ENCODE results near the gene VARS1. TPM values are rescaled to one million over a fixed set of nuclear protein-coding genes. Genes with fewer than 3 reads are reported as not detected.
"Not testable (repeated sequence)": the region's sequence is repeated elsewhere in the genome, so short reads cannot be mapped to it uniquely, and the experiment has no call there.

Gene VARS1
- total RNA-seq, 1 donor from 2014 or later, result 52.6 TPM

DNA sequence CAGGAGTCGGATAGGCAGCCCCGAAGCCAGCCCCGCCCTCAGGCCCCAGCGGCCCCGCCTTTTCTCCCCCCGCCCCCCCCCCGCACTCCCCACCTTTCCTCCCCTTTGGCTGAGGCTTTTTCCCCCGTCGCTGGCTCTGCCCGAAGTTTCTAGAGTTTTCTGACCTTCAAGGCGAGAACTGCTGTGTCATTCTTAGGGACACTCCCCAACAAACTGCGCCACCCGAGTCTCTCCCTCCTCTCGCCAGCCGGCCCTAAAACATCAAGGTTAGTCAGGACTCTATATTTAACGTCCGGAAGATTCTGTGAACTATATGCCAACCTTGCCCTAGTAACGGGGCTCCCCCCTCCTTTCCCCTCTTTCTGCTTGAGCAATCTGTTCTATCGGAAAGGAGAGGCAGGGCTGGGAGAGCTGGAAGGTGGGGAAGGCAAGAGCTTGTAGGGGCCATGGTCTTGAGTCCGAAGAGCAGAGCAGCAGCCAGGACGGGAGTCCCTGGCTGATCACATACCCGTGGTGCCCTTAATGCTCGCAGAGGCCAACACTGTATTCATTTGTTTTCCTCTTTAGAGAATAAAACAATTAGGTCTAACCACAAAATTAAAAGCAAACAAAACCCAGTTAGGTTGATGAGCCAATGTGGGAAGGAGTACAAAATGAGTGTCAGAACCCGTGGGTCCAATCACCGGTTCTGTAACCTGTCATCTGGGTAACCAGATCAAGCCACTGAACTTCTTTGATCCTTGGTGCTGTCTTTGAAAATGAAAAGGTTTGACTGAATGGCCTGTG lies 26.7 kb upstream of the VARS1 start:
- ATAC-seq (peak; percentile 55), DNase-seq (ENCODE audit: low spot score) (peak; percentile 87)

DNA sequence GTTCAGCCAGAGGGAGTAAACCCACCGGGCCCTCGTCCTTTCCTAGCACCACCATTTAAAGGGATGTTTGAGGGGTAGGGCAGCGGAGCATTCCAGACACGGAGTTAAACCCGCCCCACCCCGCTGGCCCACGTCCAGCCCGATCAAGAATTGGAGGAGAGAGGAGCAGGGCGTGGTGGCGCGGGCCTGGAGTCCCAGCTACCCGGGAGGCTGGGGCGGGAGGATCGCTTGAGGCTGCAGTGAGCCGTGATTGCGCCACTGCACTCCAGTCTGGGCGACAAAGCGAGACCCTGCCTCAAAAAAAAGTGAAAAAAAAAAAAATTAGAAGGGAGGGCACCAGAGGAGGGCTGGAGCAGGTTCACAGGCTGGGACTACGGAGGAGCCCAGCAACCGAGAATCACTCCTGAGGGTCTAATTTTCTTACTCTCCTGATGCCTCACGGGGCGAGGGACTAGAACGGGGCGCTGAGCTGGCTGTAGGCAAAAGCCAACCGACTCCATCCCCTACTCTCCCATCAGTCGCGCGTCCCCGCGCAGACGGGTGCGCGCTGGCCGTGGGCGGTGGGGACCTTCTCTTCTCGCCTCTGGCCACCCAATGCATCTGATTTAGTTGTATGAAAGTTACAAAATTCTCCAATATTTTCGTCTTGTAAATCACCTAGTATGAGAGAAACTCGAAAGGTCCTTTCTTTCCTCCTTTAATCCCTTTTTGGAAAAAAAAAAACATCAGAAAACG lies 25.9 kb upstream of the VARS1 start:
- DNase-seq (ENCODE audit: low spot score) (peak; percentile 75), ATAC-seq (peak; percentile 31)

DNA sequence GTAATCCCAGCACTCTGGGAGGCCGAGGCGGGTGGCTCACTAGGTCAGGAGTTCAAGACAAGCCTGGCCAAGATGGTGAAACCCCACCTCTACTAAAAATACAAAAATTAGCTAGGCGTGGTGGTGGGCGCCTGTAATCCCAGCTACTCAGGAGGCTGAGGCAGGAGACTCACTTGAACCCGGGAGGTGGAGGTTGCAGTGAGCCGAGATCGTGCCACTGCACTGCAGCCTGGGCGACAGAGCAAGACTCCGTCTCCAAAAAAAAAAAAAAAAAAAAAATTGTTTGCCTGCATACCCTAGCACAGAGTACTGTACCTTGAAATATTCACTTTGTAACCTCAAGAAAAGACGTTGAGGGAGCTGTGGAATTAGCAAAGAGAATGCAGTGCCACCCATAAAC lies 24.8 kb upstream of the VARS1 start:
- ATAC-seq; DNase-seq (ENCODE audit: low spot score): not testable (repeated sequence)

DNA sequence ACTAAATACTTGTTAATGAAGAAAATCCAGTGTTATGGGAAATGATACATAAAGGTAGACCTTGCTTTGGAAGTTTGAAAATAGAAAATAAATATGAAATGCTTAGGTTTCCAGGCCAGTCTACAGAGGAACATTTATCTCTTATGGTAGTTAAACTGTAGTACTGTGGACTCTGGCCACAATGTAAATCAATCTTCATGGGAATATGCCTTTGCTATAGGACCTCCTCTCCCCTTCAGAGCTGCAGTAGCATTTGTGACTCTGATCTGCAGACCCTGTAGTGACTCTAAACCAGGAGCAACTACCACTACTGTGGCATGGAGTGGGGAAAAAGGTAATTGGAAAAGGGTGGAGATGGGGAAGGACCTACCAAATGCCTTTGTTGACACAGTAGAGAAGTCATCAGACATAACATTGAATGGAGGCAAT lies 24.3 kb upstream of the VARS1 start:
- ATAC-seq (no peak), DNase-seq (ENCODE audit: low spot score) (no peak)

DNA sequence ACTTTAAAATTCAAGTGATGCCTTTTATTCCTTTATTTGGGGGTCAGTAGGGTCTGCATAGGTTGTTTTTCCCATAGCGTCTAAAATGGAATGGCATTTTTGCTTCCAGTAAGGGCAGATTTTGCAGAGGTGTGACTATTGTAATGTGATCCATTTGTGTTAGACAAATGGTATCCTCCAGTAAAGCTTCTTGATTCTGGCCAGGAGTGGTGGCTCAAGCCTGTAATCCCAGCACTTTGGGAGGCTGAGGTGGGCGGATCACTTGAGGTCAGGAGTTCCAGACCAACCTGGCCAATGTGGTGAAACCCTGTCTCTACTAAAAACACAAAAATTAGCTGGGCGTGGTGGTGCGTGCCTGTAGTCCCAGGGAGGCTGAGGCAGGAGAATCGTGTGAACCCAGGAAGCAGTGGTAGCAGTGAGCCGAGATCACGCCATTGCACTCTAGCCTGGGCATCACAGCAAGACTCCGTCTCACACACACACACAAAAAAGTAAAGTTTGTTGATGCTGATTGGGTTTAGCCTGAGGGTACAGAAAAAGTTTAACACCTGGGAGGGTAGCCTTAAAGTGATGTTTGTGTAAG lies 22.5 kb upstream of the VARS1 start:
- peak; percentile 61 for DNase-seq (ENCODE audit: low spot score)
- not testable (repeated sequence) for ATAC-seq

DNA sequence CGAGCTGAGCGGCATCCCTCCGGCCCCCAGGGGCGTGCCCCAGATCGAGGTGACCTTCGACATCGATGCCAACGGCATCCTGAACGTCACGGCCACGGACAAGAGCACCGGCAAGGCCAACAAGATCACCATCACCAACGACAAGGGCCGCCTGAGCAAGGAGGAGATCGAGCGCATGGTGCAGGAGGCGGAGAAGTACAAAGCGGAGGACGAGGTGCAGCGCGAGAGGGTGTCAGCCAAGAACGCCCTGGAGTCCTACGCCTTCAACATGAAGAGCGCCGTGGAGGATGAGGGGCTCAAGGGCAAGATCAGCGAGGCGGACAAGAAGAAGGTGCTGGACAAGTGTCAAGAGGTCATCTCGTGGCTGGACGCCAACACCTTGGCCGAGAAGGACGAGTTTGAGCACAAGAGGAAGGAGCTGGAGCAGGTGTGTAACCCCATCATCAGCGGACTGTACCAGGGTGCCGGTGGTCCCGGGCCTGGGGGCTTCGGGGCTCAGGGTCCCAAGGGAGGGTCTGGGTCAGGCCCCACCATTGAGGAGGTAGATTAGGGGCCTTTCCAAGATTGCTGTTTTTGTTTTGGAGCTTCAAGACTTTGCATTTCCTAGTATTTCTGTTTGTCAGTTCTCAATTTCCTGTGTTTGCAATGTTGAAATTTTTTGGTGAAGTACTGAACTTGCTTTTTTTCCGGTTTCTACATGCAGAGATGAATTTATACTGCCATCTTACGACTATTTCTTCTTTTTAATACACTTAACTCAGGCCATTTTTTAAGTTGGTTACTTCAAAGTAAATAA lies 21.8 kb upstream of the VARS1 start:
- peak; percentile 2 for ATAC-seq

GRCh38 chr6:31815025-31815838 lies 19.7 kb upstream of the VARS1 start, which contains the start of the genes HSPA1A and HSPA1L:
TSS of gene HSPA1A (plus strand) at chr6:31815543. CDS start at chr6:31815757, 214 bp downstream.
TSS of gene HSPA1L (minus strand) at chr6:31815283. CDS start at chr6:31811972, 3,311 bp downstream.
- DNase-seq (ENCODE audit: low spot score) (peak; percentile 98), ATAC-seq (peak; percentile 55)

More for the DNA sequence above, 21.8 kb upstream of the VARS1 start:
- DNase-seq (ENCODE audit: low spot score), result peak; percentile 73

DNA sequence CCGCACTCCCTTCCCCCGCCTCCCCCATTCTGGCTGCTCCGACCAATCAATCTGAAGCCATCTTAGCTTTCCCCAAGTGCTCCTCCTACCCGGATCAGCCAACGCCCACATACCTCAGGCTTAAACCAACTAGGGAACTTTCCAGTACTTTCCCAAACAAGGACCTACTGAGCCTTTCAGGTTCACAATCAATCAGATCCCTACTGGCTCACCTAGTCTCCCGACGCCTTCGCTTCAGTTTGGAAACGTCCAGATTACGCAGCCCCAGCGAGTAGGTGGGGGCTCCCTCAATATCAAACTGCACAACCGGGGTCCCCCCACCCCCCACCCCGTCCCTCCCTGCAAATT lies 19.1 kb upstream of the VARS1 start:
- DNase-seq (ENCODE audit: low spot score) (peak; percentile 95), ATAC-seq (peak; percentile 41)

- ATAC-seq (no peak), DNase-seq (ENCODE audit: low spot score) (no peak)
Observed at GRCh38 chr6:31813465-31813849, 17.9 kb upstream of the VARS1 start.

GRCh38 chr6:31811645-31812044 lies 16.1 kb upstream of the VARS1 start:
- DNase-seq (ENCODE audit: low spot score), result no peak
- no peak for ATAC-seq

DNA sequence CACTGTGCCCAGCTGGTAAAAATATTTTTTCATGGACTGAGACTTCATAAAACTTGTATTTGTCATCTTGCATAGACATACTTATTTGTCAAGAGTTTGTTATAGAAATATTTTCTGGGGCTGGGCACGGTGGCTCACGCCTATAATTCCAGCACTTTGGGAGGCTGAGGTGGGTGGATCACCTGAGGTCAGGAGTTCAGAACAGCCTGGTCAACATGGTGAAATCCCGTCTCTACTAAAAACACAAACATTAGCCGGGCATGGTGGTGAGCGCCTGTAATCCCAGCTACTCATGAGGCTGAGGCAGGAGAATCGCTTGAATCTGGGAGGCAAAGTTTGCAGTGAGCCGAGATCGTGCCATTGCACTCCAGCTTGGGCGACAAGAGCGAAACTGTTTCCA lies 13.0 kb upstream of the VARS1 start:
- not testable (repeated sequence) for DNase-seq (ENCODE audit: low spot score)
- peak; percentile 4 for ATAC-seq

DNA sequence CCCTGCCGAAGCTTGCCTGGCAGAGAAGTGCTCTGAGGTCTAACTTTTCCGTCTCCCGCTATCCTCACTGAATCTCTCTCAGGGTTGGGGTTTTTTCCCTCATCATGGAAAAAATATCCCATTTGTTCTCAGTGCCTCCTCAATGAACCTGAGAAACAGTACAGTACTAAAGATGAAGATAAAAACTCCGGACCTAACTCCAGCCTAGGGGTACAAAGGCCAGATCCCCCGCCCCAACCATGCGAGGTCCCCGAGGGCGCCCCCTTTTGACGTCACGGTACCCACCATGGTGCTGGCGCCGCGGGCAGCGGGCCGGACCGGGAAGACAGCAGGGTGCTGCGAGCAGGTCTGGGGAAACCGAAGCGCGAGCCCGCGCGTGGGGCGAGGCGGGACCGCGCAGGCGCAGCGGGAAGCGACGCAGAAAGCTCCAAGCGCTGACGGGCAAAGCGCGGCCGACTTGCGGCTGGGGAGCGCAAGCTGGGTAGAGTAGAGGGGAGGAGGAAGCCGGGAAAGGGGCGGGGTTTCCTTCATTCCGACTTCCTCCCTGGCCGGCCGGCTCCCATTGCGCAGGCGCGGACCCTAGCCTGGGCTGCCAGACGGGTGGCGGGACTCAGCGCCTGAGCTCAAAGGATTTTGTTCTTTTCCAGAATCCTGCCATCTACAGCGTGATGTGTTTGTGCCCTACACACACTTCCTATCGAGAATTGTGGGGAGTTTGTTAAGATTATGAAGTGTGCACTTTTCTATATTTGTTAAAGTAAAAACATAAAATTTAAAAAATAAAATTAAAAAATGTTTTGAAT lies 11.1 kb upstream of the VARS1 start, which contains the start of gene LSM2:
Gene LSM2 (minus strand): TSS at position 497 of the 803 bp plus-strand sequence. CDS start 209 bp downstream, at position 288.
- DNase-seq (ENCODE audit: low spot score) (peak; percentile 98), ATAC-seq (peak; percentile 97)

- peak; percentile 1 for ATAC-seq
- no peak for DNase-seq (ENCODE audit: low spot score)
Observed at GRCh38 chr6:31805939-31806469, 10.5 kb upstream of the VARS1 start.

DNA sequence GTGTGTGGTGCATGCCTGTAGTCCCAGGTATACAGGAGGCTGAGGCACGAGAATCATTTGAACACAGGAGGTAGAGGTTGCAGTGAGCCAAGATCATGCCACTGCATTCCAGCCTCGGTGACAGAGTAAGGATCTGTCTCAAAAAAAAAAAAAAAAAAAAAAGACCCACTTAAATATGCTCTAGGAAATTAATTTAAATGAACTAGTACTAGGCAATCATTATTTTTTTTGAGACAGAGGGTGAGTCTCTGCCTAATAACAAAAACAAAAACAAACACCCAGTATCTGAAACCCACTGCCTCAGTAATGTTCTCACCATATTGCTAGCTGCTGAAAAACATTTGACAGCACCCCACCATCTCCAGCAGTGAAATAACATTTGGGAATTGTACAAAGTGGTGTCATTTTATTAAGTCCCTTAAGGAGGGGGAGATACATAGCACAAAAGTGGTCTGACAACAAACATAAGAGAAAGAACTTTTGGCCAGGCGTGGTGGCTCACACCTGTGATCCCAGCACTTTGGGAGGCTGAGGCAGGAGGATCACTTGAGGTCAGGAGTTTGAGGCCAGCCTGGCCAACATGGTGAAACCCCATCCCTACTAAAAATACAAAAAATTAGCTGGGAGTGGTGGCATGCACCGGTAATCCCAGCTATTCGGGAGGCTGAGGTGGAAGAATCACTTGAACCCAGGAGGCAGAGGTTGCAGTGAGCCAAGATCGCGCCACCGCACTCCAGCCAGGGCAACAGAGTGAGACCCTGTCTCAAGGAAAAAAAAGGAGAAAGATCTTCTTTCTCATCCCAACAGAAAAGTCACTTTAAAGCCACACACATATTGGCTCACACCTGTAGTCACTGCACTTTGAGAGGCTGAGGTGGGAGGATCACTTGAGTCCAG lies 5.7 kb upstream of the VARS1 start:
- not testable (repeated sequence) for DNase-seq (ENCODE audit: low spot score); ATAC-seq

GRCh38 chr6:31799781-31800180 lies 4.2 kb upstream of the VARS1 start:
- no peak for ATAC-seq
- no peak for DNase-seq (ENCODE audit: low spot score)

GRCh38 chr6:31797588-31797987 lies 2.0 kb upstream of the VARS1 start:
- ATAC-seq (no peak), DNase-seq (ENCODE audit: low spot score) (no peak)

DNA sequence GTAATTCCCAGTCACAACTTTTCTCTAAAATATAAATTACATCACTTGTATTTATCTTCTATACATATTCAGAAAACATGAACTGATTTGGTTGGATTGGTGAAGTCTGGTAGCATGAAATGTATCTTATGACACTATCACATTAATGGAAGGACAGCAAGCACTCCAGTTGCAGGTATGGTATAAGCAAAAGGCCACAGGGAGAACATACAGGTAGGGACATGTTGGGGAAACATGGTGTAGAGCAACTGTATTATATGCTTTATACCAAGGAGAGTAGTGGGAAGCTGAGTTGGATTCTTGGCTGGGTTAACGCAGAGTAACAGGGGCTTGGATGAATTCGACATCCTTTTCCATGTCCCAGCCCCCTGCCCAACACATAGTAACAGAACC lies 1.4 kb upstream of the VARS1 start:
- DNase-seq (ENCODE audit: low spot score) (no peak), ATAC-seq (no peak)

All from left lobe of liver (tissue), 2 donors.